PC-9 (cell line): ENCODE results near the gene RBMS3.

ENCODE experiments used
- CTCF ChIP-seq: fragments of 200-600 bp; sonication (generic); conservative IDR thresholded peaks from 2 replicates; pipeline ENCODE4 v1.6.1; 2017; ENCODE audit warnings: mixed run types, antibody characterized with exemption, mild to moderate bottlenecking, moderate library complexity
- EZH2 ChIP-seq: fragments of 200-600 bp; sonication (generic); IDR thresholded peaks from 2 replicates; pipeline ENCODE4 v1.8.0; 2017; ENCODE audit warnings: antibody characterized with exemption, low read depth

GRCh38 chr3:29731050-29731449, 450.2 kb downstream of the RBMS3 start:
- TF ChIP-seq CTCF (no peak), EZH2 (no peak)
